ENCODE results near the gene OTOP1.
"Not testable (repeated sequence)": the region's sequence is repeated elsewhere in the genome, so short reads cannot be mapped to it uniquely, and the experiment has no call there.

DNA sequence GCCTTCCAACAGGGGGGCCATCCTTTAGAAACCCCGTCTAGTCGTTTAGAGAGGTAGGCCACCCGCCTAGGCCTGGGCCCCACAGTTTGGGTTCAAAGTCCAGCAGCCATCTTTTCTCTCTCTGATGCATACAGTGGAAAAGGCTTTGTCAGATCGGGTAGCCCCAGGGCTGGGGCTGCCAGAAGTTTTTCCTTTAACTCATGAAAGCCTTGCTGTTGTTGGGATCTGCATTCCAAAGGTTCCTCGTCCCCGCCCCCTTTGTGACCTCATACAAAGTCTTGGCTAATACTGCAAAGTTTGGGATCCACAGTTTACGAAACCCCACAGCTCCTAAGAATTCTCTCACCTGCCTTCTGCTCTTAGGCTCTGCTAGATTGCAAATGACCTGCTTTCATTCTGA lies 64.5 kb downstream of the OTOP1 start:
- TF ChIP-seq, protein P1, sequence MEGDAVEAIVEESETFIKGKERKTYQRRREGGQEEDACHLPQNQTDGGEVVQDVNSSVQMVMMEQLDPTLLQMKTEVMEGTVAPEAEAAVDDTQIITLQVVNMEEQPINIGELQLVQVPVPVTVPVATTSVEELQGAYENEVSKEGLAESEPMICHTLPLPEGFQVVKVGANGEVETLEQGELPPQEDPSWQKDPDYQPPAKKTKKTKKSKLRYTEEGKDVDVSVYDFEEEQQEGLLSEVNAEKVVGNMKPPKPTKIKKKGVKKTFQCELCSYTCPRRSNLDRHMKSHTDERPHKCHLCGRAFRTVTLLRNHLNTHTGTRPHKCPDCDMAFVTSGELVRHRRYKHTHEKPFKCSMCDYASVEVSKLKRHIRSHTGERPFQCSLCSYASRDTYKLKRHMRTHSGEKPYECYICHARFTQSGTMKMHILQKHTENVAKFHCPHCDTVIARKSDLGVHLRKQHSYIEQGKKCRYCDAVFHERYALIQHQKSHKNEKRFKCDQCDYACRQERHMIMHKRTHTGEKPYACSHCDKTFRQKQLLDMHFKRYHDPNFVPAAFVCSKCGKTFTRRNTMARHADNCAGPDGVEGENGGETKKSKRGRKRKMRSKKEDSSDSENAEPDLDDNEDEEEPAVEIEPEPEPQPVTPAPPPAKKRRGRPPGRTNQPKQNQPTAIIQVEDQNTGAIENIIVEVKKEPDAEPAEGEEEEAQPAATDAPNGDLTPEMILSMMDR (IDR thresholded peaks at IDR 0.05), result not testable (repeated sequence)
- not testable (repeated sequence) for TF ChIP-seq EZH2, EZH2phosphoT487 (IDR thresholded peaks at IDR 0.05)
